Stimulated activated CD4-positive, alpha-beta T cell treated with anti-CD3 and anti-CD28 coated beads, Interleukin-4, amount 100 ng/mL, for 4 hours (primary cell): ENCODE results near the gene FRMPD4.

Source experiments
- DNase-seq, 2 experiments: peaks; one replicate each; pipeline ENCODE4 v3.0.0-alpha.2; 2020

Gene FRMPD4

DNA sequence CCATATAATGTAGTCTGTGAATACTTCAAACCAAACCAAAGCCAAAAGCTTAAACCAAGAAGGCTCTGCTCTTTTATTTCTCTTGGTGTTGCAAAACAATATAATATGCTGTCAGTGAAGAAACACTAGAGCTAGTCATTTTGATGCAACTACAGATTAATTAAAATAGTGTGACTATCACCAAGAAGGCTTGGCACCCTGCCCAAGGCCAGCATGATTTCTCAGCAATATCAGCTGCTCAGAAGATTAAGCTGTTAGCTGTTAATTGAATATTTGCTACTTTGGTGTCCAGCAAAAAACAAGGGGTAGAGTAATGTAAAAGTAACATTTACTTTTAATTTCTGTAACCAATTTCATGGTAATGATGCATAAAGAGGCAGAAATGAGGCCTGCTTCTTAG is 548.1 kb downstream of the FRMPD4 start:
- no peak for DNase-seq

DNA sequence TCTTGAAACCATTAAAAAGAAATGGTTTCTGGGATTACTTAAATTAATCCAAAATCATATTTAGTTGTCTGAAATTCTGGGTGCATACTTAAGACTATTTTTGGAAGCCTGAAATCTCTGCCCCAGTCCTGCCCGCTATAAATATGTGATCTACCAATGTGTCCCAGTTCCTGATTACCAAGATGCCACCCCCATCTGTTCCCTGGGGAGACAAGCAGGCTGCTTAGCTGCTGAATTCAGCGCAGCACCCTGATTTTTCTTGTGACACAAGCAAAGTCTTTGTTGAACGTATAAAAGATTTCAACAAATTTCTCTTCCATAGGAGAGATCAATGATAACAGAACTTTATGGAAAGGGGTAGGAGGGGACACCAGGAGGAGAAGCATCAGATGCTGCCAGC is 552.4 kb downstream of the FRMPD4 start:
- DNase-seq, result no peak

GRCh38 chrX:12693754-12694153 is 555.5 kb downstream of the FRMPD4 start:
- DNase-seq, result no peak

DNA sequence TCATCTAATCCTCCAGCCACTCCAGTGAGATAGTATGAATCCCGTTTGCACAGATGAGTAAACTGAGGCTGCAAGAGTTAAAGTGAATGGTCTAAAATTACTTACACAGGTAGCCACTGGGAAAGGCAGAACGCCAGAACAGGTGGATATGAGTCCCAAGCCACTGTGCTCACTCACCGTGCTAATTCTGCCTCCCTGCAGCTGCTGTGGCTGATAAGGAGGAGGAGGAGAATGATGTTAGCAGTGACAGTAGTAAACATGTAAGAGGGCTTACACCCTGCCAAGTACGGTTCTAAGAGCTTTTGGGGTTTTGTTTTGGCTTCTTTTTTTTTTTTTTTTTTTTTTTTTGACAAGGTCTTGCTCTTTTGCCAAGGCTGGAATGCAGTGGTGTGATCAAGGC is 562.5 kb downstream of the FRMPD4 start:
- DNase-seq, result no peak

DNA sequence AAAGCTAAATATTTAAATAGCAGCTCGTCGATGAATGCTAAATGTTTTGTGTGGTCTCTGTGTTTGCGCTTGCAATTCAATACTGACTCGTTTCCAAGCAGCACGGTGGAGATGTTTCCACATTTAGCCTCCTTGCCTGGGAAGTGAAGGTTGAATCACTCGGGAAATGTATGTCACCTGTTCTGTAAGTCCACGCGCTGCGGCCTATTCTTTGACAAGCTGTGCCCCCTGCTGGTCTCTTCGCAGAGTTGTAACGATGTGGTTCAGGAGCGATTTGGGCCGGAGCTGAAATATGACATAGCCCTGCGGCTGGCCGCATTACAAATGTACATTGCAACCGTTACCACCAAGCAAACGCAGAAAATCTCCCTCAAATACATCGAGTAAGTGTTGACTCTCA is 563.4 kb downstream of the FRMPD4 start:
- DNase-seq, result peak in 1 of 2 experiments; percentile 2

DNA sequence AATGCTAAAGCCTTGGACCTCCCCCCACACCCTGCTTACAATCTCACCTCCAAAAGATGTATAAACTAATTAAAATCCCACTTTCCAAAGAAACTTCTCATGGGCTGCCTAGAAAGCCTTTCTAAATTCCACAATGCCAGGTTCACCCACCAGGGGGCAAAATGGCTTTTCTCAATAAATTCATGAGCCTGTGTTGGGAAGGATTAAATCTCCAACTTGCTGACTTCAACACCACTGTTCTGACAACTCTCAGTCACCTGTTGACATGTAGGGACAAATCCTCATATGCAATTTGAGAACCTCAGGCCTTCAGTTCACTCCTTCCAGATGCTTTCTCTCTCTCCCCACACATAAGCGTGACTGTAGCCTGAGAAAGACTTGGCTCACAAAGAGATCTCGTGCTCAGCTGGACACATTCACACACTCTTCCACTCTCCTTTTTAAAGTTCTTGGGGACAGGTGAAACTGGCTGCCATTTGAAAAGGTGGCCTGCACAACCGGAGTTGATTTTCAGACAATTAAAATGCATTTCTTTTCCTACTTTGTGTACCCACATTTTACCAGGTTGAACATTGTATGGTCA is 564.3 kb downstream of the FRMPD4 start:
- peak in 1 of 2 experiments; percentile 0 for DNase-seq

DNA sequence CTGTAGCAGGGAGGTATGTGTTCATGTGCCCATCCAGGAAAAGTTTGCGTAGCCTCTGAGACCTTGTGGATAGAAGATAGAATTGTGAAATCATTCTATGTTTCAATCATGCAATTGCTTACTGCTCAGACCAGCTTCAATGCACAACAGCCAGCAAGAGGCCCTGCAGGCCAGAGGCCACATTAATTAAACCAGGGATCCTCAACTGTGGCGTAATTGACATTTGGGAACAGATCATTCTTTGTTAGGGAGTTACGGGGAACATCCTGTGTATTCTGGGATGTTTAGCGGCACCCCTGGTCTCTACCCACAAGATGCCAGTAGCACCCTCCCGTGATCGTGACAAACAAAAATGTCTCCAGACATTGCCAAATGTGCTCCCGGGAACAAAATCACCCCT is 566.4 kb downstream of the FRMPD4 start:
- no peak for DNase-seq

DNA sequence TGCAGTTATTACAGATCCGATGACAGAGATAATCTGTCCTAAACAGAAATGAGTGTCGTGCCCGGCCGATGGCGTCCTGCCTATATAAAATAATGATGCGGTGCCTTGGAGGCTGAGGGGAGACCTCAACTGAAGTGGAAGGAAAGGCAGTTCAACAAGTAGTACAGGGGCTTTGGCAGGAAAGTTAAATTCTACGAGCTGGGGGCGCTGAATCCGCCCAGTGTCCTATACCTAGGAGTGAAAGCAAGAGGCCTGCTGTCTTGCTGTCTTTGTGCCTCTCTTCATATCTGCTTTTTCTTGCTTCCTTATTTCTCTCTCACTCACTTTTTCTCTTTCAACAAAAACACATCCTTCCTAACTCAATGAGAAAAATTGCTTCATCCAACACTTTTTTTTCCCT is 570.8 kb downstream of the FRMPD4 start:
- DNase-seq, result no peak

- no peak for DNase-seq
Measured at GRCh38 chrX:12711435-12712040, 573.3 kb downstream of the FRMPD4 start.

GRCh38 chrX:12716574-12716973 is 578.3 kb downstream of the FRMPD4 start:
- DNase-seq, result no peak

GRCh38 chrX:12719837-12720236 is 581.6 kb downstream of the FRMPD4 start:
- DNase-seq, result no peak

GRCh38 chrX:12721042-12721441 is 582.8 kb downstream of the FRMPD4 start:
- DNase-seq, result no peak

DNA sequence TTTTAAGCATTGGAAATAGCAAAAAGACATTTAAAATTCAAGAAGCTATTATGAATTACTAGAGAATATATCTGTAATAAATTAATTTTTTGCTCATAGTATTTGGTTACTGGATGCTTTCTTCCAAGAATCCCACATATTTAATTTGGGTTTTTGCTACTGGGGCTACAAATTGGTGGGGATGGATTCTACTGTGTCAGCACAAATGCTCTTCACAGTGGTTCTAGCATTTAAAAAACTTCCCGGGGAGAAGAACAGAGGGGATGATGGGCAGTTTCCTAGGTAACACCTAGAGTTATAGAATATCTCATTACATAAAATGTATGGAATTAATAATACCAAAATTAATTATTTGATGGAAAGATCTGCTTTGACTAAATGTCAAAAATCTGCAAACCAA is 584.0 kb downstream of the FRMPD4 start:
- no peak for DNase-seq

DNA sequence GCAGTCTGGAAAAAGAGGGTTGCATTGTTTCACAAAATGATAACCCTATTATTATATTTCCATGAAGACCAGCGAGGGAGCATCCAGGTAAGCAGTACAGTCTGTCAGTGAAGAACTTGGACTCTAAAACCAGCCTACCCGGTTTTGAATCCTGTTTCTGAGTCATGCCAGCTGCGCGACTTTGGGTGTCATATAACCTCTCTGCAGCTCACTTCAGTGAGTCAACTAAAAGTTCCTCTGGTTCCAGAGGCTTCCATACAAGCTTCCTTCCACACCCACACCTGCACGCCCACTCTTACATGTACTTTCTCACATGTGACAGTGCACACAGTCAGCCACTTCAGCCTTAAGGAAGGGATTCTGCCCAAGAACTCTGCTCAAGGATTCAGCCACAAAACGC is 603.1 kb downstream of the FRMPD4 start:
- DNase-seq, result no peak

DNA sequence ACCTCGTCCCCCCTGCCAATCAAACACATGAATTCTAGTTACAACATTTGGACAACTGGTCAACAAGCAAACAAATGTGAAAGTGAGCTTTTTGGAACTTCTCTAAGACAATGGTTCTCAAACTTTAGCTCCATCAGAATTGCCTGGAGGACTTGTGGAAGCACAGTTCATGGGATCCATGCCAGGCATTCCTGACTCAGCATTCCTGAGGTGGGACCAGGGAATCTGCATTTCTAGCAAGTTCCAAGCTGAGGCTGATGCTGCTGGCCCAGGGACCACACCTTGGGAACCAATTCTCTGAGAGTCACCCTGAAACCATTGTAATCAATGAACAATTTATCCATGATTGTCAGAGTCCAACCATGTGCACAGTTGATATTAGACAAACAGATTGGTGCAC is 609.2 kb downstream of the FRMPD4 start:
- no peak for DNase-seq

DNA sequence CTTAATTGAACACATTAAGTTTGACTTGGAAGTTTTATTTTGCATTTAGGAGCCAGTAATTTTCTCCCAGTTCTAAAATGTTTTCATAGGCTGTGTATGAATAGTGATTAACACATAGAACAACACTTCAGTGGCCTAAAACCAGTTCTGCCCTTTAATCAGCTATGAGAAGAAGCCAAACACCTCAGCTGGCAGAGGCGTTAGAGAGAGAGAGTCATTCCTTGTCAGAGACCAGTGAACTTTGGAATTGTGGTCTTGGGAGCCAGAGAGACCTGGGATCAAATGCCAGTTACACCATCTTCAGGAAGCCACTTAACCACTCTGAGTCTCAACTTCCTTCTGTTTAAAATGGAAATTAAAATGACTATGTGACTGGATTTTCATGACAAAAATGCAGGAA is 613.6 kb downstream of the FRMPD4 start:
- no peak for DNase-seq

- no peak for DNase-seq
Measured at GRCh38 chrX:12753366-12753765, 615.1 kb downstream of the FRMPD4 start.

DNA sequence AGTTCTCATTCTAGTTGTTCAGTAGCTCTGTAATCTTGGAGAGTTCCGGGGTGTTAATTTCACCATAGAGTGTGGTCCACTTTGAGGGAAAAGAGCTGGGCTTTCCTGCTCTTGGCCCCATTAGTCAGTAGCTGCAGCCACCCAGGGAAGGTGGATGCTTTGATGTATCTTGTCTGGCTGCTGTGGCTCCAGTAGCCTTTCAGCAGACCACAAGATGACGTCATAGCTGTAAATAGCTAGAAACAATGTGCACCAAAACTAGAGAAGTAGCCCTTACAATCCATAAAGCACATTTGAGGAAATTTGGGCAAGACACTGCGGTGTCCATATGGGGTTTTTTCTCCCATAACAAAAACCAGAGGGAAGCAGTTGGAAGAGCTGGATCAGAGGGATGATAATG is 620.0 kb downstream of the FRMPD4 start:
- no peak for DNase-seq

DNA sequence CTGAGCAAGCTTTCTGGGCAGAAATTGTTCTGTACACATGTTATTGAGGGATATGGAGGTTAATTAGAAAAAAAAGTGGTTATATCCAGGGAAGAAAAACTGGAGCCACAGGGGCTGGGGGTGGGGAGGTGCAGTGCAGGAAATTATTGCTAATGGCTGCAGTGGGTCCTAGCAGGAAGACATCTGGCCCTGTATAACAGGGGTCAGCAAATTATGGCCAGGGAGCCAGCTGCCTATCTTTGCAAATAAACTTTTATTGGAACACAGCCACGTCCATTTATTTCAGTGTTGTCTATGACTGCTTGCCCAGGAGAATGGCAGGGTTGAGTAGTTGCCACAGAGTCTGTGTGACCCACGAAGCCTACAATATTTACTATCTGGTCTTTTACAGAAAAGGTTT is 629.6 kb downstream of the FRMPD4 start:
- no peak for DNase-seq

DNA sequence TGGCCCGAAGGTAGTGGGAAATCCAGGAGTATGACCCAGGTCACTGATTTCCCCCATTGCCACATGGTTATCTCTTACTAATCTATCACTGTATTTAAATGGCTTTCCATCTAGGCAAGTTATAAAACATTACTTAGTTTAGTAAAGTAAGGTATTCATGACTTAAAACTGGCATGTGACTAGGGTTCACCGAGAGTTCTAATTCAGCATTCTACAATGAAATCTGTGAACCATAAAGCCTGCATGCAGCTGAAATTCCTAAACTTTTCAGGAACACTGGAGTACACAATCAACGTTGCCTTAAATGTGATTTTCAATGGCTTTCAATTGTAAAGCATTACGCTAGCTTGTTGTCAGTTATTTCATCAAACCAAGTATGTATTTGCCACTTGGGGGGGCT is 630.2 kb downstream of the FRMPD4 start:
- no peak for DNase-seq

DNA sequence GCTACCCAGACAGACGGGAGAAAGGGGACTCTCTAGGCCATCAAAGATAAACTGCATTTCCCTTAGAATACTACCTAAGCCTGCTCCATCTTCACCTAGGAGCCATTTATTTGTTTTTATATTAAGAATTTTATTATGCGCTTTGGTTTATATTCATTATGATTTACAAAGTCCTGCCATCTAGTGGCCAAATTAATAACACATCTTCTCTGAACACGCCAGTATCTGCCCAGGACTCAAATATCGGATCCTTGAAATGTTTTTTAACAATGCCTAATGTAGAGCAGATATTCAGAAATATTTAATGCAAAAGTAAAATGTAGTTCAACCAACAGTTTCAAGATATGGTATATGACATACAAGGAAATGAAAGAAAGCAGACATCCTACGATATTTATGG is 632.2 kb downstream of the FRMPD4 start:
- DNase-seq, result no peak

DNA sequence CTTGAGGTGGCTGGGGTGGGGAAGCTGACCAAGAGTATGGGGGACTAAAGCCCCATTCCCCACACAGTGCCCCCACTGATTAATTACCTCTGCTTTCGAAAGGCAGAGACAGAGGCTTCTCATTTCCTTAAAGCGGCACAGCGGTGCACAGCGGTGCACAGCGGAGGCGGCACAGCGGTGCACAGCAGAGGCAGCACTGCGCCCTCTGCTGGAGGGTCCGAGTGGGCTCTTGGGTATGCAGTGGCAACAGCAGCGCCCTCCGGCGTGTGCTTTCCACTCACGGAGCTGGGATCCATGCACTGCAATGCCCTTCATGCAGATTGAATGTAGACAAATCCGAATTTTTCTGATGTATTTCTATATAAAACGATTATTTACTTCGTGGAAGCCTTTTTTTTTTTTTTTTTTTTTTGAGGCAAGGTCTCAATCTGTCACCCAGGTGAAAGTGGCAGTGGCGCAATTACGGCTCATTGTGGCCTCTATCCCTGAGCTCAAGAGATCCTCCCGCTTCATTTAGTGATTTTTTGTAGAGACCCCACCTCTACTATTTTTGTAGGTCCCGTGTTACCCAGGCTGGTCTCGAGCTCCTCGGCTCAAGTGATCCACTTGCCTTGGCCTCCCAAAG is 633.3 kb downstream of the FRMPD4 start:
- peak; percentile 60 to 62 for DNase-seq
